ENCODE data around the gene TFAP2A.

TFAP2A gene

DNA sequence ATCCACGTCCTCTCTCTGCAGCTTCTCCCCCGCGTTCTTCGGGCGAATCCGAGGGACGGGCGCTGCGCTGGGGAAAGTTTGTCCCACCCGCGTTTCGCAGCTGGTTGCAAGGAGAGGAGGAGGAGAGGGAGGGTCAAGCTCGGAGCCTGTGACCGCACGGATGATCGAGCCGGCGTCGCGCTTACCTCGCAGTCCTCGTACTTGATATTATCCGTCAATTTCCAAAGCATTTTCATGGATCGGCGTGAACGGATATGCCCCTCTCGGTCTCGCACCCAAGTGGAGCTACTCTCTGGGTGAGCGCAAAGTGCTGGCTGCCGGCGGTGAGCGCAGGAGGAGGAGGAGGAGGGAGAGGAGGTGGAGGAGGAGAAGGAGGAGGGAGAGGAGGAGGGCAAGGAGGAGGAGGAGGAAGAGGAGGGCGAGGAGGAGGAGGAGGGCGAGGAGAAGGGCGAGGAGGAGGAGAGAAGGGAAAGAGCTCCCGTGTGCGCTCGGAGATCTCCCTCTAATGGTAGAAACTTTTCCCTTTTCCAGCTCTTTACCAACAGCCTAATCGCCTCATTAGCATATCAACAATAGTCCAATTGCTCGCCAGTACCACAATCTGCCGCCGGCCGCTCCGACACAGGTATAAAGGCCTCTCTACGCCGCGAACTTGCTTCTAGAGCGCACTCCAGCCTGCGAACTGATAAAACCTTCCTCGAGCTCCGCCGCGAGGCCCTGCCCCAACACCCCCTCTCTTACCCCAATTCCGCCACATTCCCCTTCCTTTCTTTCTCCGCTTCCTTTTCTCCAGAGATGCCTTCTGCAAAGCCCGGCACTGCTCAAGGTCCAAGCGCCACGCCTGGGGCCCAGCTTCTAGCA, at the start of gene TFAP2A:
Gene TFAP2A (minus strand): TSS at position 319 of the 861 bp plus-strand sequence. CDS start 83 bp downstream, at position 236.
- no peak for DNase-seq (ENCODE audit: low read depth in 2 of 2)

DNA sequence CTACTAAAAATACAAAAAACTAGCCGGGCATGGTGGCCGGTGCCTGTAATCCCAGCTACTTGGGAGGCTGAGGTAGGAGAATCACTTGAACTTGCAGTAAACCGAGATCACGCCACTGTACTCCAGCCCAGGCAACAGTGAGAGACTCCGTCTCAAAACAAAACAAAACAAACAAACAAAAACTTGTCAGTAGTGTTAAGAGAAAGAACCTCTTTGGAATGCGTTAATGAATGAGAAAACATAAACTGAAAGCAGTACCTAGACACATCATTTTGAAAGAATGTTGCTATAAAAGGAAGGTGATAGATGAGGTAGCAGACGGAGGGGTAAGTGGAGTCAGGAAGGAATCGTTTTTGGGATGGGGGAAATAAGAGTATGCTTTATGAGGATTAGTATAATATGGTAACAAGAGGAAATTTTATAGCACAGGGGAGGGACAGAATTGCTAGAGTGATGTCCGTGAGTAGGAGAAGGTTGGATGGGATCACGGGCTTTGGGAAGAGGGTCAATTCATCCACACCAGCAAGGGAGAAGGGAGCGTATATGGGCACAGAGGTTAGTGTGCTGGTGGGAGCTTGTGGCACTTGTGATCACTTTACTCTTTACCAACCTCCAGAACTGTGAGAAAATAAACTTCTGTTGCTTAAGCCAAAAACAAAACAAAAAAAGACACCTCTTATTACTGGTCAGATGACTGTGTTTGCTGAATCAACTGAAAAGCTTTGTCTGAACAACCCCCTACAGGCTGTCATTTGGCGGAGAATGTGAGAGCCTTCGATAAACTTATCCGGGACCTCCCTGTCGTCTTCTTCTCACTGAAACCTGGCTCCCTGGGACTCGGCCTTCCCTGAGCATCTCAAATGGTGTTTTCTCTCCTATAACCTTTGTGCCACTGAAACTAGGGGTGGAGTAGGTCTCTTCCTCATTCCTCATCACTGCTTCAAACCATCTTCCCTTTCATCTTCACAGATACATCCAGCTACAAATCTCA, 48.9 kb upstream of the TFAP2A start:
- no peak for DNase-seq (ENCODE audit: low read depth in 2 of 2)

DNA sequence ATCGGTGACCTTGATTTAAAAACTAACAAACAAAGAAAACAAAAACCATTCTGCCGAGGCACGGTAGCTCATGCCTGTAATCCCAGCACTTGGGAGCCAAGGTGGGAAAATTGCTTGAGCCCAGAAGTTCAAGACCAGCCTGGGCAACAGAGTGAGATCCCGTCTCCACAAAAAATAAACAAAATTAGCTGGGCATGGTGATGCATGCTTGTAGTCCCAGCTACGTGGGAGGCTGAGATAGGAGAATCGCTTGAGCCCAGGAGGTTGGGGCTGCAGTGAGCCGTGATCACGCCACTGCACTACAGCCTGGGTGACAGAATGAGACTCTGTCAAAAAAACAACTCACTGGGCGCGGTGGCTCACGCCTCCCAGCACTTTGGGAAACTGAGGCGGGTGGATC, 48.2 kb upstream of the TFAP2A start:
- DNase-seq (ENCODE audit: low read depth in 2 of 2), result no peak

DNA sequence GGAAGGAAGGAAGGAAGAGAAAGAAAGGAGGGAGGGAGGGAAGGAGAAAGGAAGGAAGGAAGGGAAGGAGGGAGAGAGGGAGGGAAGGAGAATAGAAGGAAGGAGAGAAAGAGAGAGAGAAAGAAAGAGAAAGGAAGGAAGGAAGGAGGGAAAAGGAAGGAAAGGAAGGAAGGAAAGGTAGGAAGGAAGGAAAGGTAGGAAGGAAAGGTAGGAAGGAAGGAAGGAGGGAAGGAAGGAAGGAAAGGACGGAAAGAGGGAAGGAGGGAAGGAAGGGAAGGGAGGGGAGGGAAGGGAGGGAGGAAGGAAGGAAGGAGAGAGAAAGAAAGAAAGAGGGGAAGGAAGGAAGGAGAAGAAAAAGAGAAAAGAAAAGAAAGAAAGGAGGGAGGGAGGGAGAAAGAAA, 47.0 kb upstream of the TFAP2A start:
- no peak for DNase-seq (ENCODE audit: low read depth in 2 of 2)

DNA sequence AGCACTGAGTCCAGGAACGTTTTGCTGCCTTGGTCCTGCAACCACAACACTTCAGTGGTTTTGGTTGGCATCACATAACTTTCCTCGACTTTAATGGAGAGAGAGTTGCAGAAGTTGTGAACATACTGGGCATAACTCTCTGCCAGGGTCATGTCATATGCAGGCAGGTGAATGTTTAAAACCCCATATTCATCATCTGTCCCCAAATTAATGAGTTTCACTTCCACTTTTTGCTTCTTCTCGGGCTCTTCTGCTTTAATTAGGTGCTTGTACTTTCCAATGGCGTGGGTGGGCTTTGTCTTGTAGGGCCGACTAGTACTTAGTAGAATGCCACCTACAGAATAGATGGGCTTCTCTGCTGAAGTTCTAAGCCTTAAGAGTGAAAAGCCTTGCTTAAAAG, 45.2 kb upstream of the TFAP2A start:
- DNase-seq (ENCODE audit: low read depth in 2 of 2), result no peak

DNA sequence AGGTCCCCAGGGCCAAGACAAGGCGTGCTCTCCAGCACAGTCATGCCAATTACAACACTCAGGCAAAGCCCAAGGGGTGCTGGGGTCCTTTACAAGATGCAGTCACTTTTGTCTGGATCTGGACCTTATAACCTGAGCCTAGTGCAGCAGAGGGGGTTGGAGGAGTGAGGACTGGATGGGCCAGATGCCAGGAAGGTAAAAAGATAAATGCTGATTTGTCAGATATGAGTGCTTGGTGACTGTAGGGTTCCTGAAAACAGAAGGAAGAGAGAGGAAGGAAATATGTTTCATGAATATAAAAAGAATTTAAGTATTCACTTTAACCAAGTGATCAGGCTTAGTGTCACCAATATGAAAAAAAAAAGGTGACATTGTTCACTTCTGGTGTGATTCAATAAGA, 43.4 kb upstream of the TFAP2A start:
- DNase-seq (ENCODE audit: low read depth in 2 of 2), result no peak

DNA sequence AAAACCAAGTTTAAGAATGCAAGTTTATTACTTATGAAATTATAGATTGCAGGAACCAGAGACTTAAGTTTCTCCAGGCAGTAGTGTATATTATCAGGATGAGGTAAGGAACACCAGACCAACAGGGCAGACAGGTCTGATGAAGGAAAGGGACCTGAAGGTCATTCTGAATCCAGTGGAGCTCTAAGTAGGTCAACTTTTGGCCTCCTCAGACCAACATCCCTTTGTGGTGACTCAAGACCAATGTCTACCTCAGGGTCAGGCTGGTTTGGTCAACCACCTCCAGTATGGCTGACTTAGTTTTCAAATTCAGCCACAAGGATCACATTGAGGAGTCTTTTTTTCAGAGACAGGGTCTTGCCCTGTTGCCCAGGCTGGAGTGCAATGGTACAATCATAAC, 38.7 kb upstream of the TFAP2A start:
- DNase-seq (ENCODE audit: low read depth in 2 of 2), result no peak

DNA sequence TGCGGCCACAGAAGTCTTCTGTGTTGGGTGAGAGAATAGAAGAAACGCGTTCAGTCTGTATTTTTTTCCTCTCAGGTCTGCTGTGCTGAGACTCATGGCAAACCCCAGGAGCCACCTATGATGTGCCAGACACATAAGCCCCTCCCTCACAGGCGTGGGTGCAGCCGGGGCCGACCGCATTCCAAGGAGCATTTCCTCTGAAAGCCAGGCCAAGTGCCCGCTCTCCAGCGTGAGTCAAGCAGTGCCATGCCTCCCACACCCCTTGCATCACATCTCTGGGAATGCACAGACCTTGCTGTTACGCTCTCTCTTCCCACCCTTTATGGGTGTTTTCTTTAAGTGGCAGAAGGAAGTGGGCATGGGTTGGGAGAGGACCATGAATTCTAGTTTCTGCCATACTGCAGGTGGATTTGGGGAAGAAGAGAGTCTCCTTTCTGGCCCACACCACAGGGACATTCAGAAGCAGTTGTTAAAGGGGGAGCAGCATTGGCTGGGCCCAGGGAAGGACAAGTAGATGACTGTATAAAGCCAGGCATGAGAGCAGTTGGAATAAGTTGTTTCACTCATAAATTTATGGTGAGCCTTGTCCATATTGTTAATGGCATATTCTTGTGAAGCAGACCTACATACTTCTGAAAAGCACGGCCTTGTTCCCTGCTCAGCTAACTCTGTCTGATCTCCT, 37.1 kb upstream of the TFAP2A start:
- DNase-seq (ENCODE audit: low read depth in 2 of 2), result no peak

DNA sequence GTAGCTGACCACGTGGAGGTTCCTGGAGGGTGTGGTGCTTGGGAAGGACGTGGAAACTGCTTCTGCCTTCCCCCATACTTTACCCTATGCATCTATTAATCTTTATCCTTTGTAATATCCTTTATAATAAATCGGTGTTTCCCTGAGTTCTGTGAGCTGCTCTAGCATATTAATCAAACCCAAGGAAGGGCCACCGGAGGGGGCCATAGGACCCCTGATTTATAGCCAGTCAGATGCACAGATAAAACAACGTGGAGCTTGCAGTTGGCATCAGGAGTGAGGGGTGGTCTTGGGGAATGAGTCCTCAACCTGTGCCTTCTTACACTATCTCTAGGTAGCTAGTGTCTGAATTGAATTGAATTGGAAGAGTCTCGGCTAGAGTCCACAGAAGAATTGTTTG, 36.5 kb upstream of the TFAP2A start:
- no peak for DNase-seq (ENCODE audit: low read depth in 2 of 2)

DNA sequence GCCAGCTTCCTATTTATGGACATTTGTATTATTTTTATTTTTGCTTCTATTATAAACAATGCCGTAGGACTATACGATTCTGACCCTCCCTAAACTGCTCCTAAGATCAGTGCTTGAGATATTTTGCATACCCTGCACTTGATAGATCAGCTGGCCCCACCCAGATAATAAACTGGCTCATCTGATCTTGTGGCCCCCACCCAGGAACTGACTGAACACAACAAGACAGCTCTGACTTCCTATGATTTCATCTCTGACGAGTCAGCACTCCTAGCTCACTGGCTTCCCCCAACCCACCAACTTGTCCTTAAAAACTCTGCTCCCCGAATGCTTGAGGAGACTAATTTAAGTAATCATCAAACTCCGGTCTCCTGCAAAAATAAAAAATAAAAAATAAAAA, 34.9 kb upstream of the TFAP2A start:
- DNase-seq (ENCODE audit: low read depth in 2 of 2), result no peak

DNA sequence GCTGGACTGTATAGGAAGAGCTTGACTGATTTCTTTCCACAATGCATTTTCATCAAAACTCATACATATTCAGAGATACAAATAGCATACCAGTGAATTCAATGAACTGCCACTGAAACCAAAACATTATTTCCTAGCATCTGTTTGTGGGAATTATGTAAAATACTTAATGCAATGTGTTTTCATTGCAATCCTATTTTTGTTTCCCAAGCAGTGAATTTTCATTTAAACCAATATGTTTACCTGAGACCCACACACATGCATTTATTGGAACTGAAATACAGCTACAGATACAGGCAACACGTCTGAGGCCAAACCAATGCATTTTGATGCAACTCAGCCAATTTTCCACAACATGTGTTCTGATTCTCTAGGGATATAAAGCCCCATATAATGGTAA, 33.2 kb upstream of the TFAP2A start:
- no peak for DNase-seq (ENCODE audit: low read depth in 2 of 2)

DNA sequence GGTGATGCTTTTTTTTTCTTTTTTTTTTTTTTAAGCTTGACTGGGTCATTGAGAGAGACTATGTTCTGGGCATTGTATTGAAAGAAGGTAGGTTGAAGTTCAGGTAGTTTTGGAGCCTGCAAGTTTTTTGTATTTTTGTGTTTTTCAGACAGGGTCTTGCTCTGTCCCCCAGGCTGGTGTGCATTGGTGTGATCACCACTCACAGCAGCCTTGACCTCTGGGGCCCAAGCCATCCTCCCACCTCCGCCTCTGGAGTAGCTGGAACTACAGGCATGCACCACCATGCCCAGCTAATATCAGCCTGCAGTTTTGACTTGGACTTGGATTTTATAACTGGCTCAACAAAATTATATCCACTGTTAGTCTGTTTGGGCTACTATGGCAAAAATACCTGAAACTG, 31.7 kb upstream of the TFAP2A start:
- DNase-seq (ENCODE audit: low read depth in 2 of 2), result no peak

DNA sequence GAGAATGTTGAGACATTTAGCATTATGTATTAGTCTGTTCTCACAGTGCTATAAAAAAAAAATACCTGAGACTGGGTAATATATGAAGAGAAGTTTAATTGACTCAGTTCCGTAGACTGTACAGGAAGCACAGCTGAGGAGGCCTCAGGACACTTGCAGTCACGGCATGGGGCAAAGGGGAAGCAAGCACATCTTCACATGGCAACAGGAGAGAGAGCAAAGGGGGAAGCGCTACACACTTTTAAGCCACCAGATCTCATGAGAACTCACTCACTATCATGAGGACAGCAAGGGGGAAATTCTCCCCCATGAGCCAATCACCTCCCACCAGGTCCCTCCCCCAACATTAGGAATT, 26.8 kb upstream of the TFAP2A start:
- no peak for DNase-seq (ENCODE audit: low read depth in 2 of 2)

DNA sequence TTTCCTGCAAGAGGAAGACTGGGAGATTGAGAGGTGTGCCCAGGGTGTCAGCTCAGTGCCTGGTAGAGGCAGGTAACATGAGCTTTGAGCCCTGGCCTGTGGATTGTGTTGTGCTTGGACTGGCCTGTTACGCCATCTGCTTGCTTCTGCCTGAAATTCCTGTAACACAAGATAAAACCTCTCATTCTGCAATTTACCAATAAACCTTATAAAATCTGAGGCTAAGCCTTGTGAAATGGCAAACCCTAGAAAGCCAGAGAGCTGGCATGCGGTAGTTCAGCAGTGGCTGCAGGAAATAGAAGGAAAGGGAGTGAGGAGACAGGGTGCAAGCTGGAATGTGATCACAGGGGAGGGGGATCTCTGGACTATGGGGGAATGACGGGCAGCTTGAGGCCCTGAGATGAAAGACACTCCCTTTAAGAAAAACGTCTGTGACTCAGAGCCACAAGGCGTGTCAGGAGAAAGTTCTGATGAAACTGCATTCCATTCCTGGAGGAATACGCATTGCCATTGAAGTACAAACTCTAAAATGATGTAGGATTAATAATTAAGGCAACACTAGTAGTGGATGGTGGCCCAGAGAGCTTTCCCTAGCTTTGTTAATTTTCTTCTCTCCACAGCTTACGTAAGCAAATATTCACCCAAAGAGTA, 26.3 kb upstream of the TFAP2A start:
- DNase-seq (ENCODE audit: low read depth in 2 of 2), result no peak

DNA sequence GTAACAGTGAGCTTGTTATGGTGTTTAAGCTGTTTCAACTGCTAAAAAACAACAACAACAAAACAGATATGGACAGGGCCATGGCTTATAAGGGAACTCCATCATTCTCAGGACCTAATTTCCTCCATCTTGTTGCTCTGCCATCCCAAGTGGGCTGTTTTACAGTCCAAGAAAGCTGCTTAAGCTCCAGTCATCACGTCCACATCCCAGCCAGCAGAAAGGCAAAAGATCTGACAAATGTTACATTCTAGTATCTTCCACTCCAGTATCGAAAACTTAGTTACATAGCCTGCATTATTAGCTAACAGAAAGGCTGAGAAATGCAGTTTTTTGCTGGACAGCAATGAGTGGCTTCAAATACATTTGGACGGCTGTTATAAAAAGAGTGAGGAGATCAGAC, 23.0 kb upstream of the TFAP2A start:
- no peak for DNase-seq (ENCODE audit: low read depth in 2 of 2)

DNA sequence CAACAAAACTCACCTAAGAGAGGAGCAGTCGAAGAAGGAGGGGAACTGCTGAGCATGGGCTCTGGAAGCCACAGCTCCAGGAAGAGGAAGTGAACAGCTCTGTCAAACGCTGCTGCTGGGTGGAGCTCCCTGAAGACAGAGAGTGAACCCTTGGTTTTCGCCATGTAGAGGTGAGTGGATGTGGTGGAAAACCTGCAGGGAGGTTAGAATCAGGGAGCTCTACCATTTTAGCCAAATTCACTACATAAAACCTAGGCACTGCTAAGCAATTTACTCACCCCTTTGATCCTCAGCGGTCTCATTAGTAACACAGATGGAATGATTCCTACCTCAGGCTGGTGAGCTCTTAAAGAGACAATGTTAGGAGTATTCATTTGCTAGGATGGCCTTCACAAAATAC, 19.4 kb upstream of the TFAP2A start:
- no peak for DNase-seq (ENCODE audit: low read depth in 2 of 2)

DNA sequence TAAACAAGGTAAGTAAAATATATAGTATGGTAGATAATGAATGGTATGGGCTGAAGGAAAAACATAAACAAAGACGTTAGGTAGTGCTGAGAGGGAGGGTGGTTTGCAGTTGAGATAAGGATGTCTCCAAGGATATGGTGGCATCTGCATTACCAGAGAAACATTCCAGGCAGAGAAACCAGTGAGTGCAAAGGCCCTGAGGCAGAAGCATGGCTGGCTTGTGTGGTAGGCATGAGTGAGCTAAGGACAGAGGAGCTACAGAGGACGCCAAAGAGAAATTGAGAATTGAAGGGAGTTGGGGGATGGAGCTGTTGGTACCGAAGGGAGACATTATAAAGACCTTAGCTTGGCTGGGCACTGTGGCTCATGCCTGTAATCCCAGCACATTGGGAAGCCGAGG, 18.4 kb upstream of the TFAP2A start:
- no peak for DNase-seq (ENCODE audit: low read depth in 2 of 2)

DNA sequence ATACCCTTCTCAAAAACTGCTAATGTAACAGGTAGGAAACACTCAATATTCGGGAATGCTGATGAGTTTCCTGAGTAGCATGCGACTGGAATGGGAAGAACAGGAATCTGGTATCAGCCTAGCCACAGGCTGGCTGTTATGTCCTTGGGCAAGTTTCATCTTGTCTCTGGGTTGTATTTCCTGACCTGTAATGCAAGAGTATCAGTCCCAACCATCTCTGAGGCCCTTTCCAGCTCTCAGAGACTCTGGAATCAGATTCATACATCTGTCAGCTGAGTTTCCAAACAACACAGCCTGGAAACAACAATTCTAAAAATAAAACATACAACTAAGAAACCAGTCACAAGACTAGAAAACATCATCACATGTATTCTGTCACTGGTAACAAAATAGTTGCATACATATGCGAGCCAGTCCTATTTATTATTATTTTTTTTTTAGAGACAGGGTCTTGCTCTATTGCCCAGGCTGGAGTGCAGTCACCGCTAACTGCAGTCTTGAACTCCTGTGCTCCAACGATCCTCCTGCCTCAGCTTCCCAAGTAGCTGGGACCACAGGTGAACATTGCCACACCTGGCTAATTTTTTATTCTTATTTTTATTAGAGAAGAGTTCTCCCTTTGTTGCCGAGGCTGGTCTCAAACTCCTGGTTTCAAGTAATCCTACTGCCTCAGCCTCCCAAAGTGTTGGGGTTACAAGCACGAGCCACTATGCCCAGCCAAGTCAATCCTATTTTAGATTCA, 16.7 kb upstream of the TFAP2A start:
- DNase-seq (ENCODE audit: low read depth in 2 of 2), result no peak

DNA sequence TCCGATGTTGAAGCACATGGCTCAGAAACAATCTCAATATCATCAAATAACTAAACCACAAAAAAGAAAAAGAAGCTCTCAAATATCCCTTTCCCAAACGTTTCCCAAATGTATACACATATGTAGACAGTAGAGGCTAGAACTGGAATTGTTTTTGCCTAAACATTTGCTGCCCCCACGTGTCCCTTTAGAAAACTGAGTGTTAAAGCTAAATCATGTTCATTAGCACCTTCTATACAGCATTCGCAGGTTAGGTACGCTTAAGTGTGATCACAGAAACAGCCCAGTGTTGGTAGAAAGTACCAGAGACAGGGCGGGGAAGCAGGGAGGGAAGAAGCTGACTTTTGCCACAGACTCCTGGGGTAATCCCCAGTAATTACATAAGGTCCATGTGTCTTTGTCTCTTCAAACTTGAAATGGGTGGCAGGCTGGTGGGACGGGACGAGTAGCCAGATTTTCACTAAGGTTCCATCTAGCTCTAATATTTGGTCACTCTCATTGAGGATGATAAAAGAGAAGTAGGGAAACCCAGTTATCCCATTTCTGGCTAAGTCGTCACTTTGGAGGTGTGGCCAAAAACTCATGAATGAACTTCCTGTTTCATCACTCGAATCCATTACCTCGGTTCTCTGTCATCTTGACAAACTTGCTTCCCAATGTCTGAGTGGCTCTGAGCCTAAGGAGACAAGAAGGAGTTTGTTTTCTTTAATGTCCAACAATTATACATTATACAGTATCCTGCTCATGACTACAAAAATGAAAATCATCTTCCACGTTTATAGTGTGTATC, 15.0 kb upstream of the TFAP2A start:
- no peak for DNase-seq (ENCODE audit: low read depth in 2 of 2)

DNA sequence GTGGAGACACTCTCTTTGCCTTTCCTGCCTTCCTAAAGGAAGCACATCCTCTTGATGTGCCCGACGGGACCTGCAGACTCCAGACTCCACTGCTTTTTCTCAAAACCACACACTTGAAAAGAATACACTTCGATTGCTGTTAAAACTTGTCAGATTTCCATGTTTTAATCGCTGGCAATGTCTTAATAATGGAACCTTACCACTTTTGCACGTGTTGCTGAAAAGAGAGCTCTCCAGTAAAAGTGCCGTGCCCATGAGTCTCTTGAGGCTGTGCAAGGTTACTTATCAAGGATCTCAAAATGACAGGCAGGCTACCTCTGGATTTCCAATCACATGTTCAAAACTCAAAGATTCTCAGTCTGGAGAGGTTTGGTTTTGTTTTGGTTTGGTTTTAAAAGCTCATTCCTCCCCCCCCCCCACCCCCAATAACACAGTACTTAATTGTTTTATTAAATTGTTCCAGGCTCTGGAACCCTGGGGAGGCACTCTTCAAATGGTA, 12.0 kb upstream of the TFAP2A start:
- DNase-seq (ENCODE audit: low read depth in 2 of 2), result no peak

Data from stimulated activated CD4-positive, alpha-beta T cell treated with anti-CD3 and anti-CD28 coated beads, Interleukin-1b, Interleukin-23, amount 100 ng/mL, for 4 hours (primary cell).